ENCODE results near the gene ITSN1.

The ITSN1 gene

DNA sequence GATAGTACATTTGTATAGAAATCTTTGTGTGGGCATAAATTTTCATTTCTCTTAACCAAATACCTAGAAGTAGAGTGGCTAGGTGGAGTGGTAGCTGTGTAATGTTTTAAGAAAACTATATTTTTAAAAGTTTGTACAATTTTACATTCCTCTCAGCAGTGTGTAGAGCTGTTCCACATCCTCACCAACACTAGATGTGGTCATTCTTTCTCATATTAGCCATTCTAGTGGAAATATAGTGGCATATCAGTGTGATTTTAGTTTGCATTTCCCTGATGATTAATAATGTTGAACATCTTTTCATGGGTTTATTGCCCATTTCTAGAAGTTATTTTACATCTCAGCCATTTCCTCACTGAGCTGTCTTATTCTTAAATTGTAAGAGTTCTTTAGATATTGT, 65.5 kb downstream of the ITSN1 start:
- Histone ChIP-seq H3K9me3 (ENCODE audit: insufficient read depth, low read depth, low read length) (no peaks in the 10 kb centered on the region), H3K18ac (ENCODE audit: low read length) (no peak overlapping the region), H2BK5ac (ENCODE audit: low read depth, low read length, poor library complexity) (no peak overlapping the region), H3K27ac (ENCODE audit: low read depth, low read length) (no peak overlapping the region), H3K27me3 (ENCODE audit: insufficient read depth, low read length) (no peaks in the 10 kb centered on the region), H3K79me1 (ENCODE audit: low read length) (peaks cover 2% of the 10 kb centered on the region), H2BK12ac (ENCODE audit: low read length) (no peak overlapping the region), H2AK5ac (ENCODE audit: low read length) (no peak overlapping the region), H4K91ac (ENCODE audit: low read depth, low read length) (no peak overlapping the region), H3K4ac (ENCODE audit: low read depth, low read length) (no peak overlapping the region), H3K4me2 (ENCODE audit: low read length) (no peak overlapping the region), H3K9ac (ENCODE audit: low read length) (no peak overlapping the region), H3K4me3 (ENCODE audit: low read depth, low read length) (no peak overlapping the region), H3K36me3 (ENCODE audit: control insufficient read depth in 1 of 2, insufficient read depth in 2 of 2, low read length in 2 of 2) (peaks cover 2 to 5% of the 10 kb centered on the region in 2 experiments), H3K23ac (ENCODE audit: low read length) (no peak overlapping the region), H2AFZ (ENCODE audit: insufficient read depth, low read length, poor library complexity) (no peak overlapping the region), H4K12ac (ENCODE audit: low read depth, low read length) (no peak overlapping the region), H4K8ac (ENCODE audit: low read depth, low read length) (no peak overlapping the region), H2BK120ac (ENCODE audit: insufficient read depth, low read length, poor library complexity) (no peak overlapping the region), H3K14ac (ENCODE audit: low read length) (no peak overlapping the region), H3K79me2 (ENCODE audit: control insufficient read depth, insufficient read depth, low read length, poor library complexity) (peaks cover 2% of the 10 kb centered on the region), H3K4me1 (ENCODE audit: control insufficient read depth in 1 of 2, insufficient read depth in 2 of 2, low read length in 2 of 2) (no peaks in the 10 kb centered on the region)
- DNase-seq = no peak

GRCh38 chr21:33708874-33709273, 66.6 kb downstream of the ITSN1 start:
- no peak overlapping the region for H4K8ac ChIP-seq (ENCODE audit: low read depth, low read length)
- H2AK5ac ChIP-seq (ENCODE audit: low read length) = no peak overlapping the region
- no peaks in the 10 kb centered on the region for H3K27me3 ChIP-seq (ENCODE audit: insufficient read depth, low read length)
- no peak overlapping the region for H3K18ac ChIP-seq (ENCODE audit: low read length)
- no peak overlapping the region for H3K23ac ChIP-seq (ENCODE audit: low read length)
- no CpG with 5 or more reads among the region's 2 CpGs for WGBS (ENCODE audit: extremely low coverage, insufficient coverage, insufficient read length)
- no peak overlapping the region for H2BK12ac ChIP-seq (ENCODE audit: low read length)
- no peaks in the 10 kb centered on the region for H3K4me1 ChIP-seq (ENCODE audit: control insufficient read depth in 1 of 2, insufficient read depth in 2 of 2, low read length in 2 of 2)
- H3K4me2 ChIP-seq (ENCODE audit: low read length) = no peak overlapping the region
- H3K14ac ChIP-seq (ENCODE audit: low read length) = no peak overlapping the region
- no peak overlapping the region for H3K9ac ChIP-seq (ENCODE audit: low read length)
- no peak overlapping the region for H4K12ac ChIP-seq (ENCODE audit: low read depth, low read length)
- no peak overlapping the region for H3K4me3 ChIP-seq (ENCODE audit: low read depth, low read length)
- H3K27ac ChIP-seq (ENCODE audit: low read depth, low read length) = no peak overlapping the region
- no peak overlapping the region for H3K4ac ChIP-seq (ENCODE audit: low read depth, low read length)
- H2BK5ac ChIP-seq (ENCODE audit: low read depth, low read length, poor library complexity) = no peak overlapping the region
- peaks cover 2% of the 10 kb centered on the region for H3K79me2 ChIP-seq (ENCODE audit: control insufficient read depth, insufficient read depth, low read length, poor library complexity)
- H2BK120ac ChIP-seq (ENCODE audit: insufficient read depth, low read length, poor library complexity) = no peak overlapping the region
- H3K79me1 ChIP-seq (ENCODE audit: low read length) = peaks cover 2% of the 10 kb centered on the region
- H3K9me3 ChIP-seq (ENCODE audit: insufficient read depth, low read depth, low read length) = no peaks in the 10 kb centered on the region
- DNase-seq = no peak
- H3K36me3 ChIP-seq (ENCODE audit: control insufficient read depth in 1 of 2, insufficient read depth in 2 of 2, low read length in 2 of 2) = peaks cover 2 to 5% of the 10 kb centered on the region in 2 experiments
- no peak overlapping the region for H2AFZ ChIP-seq (ENCODE audit: insufficient read depth, low read length, poor library complexity)
- H4K91ac ChIP-seq (ENCODE audit: low read depth, low read length) = no peak overlapping the region

GRCh38 chr21:33712022-33712803, 69.9 kb downstream of the ITSN1 start:
- H3K9ac ChIP-seq (ENCODE audit: low read length) = no peak overlapping the region
- no CpG with 5 or more reads among the region's 3 CpGs for WGBS (ENCODE audit: extremely low coverage, insufficient coverage, insufficient read length)
- no peaks in the 10 kb centered on the region for H3K27me3 ChIP-seq (ENCODE audit: insufficient read depth, low read length)
- H2BK5ac ChIP-seq (ENCODE audit: low read depth, low read length, poor library complexity) = no peak overlapping the region
- H3K18ac ChIP-seq (ENCODE audit: low read length) = no peak overlapping the region
- H3K36me3 ChIP-seq (ENCODE audit: control insufficient read depth in 1 of 2, insufficient read depth in 2 of 2, low read length in 2 of 2) = peaks cover 2 to 5% of the 10 kb centered on the region in 2 experiments
- no peak overlapping the region for H3K27ac ChIP-seq (ENCODE audit: low read depth, low read length)
- no peak overlapping the region for H2BK12ac ChIP-seq (ENCODE audit: low read length)
- no peaks in the 10 kb centered on the region for H3K9me3 ChIP-seq (ENCODE audit: insufficient read depth, low read depth, low read length)
- no peak overlapping the region for H3K14ac ChIP-seq (ENCODE audit: low read length)
- no peak overlapping the region for H2BK120ac ChIP-seq (ENCODE audit: insufficient read depth, low read length, poor library complexity)
- no peak overlapping the region for H3K4me2 ChIP-seq (ENCODE audit: low read length)
- peaks cover 2 to 6% of the 10 kb centered on the region in 2 experiments for H3K4me1 ChIP-seq (ENCODE audit: control insufficient read depth in 1 of 2, insufficient read depth in 2 of 2, low read length in 2 of 2)
- H3K79me1 ChIP-seq (ENCODE audit: low read length) = peaks cover 9% of the 10 kb centered on the region
- H3K4ac ChIP-seq (ENCODE audit: low read depth, low read length) = peak overlapping the region; percentile 58
- H4K12ac ChIP-seq (ENCODE audit: low read depth, low read length) = no peak overlapping the region
- no peak overlapping the region for H4K8ac ChIP-seq (ENCODE audit: low read depth, low read length)
- no peak overlapping the region for H4K91ac ChIP-seq (ENCODE audit: low read depth, low read length)
- H3K23ac ChIP-seq (ENCODE audit: low read length) = no peak overlapping the region
- no peak overlapping the region for H2AFZ ChIP-seq (ENCODE audit: insufficient read depth, low read length, poor library complexity)
- no peak for DNase-seq
- no peak overlapping the region for H2AK5ac ChIP-seq (ENCODE audit: low read length)
- peaks cover 2% of the 10 kb centered on the region for H3K79me2 ChIP-seq (ENCODE audit: control insufficient read depth, insufficient read depth, low read length, poor library complexity)
- no peak overlapping the region for H3K4me3 ChIP-seq (ENCODE audit: low read depth, low read length)

DNA sequence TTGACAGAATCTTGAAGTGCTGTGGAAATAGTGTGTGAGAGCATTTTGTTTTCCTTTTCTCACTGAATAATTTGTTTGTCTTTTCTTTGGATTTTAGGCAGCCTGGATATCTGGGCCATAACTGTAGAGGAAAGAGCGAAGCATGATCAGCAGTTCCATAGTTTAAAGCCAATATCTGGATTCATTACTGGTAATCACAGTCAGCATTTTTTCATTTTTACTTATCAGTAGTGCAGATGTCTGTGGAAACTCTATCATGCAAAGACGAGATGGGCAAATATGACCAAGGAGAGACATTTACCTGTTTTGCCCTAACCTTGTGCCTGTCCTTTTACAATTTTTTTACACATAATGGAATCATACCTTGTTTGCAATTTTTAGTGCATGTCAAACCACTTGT, 78.8 kb downstream of the ITSN1 start:
- no peak overlapping the region for H4K91ac ChIP-seq (ENCODE audit: low read depth, low read length)
- no peak overlapping the region for H4K12ac ChIP-seq (ENCODE audit: low read depth, low read length)
- H3K27me3 ChIP-seq (ENCODE audit: insufficient read depth, low read length) = no peaks in the 10 kb centered on the region
- no peak overlapping the region for H2AK5ac ChIP-seq (ENCODE audit: low read length)
- no peak overlapping the region for H4K8ac ChIP-seq (ENCODE audit: low read depth, low read length)
- H3K4me3 ChIP-seq (ENCODE audit: low read depth, low read length) = no peak overlapping the region
- no peak overlapping the region for H2BK5ac ChIP-seq (ENCODE audit: low read depth, low read length, poor library complexity)
- no peak overlapping the region for H2AFZ ChIP-seq (ENCODE audit: insufficient read depth, low read length, poor library complexity)
- peaks cover 5% of the 10 kb centered on the region for H3K79me1 ChIP-seq (ENCODE audit: low read length)
- no peak overlapping the region for H3K23ac ChIP-seq (ENCODE audit: low read length)
- H2BK120ac ChIP-seq (ENCODE audit: insufficient read depth, low read length, poor library complexity) = no peak overlapping the region
- no peaks in the 10 kb centered on the region for H3K9me3 ChIP-seq (ENCODE audit: insufficient read depth, low read depth, low read length)
- H2BK12ac ChIP-seq (ENCODE audit: low read length) = no peak overlapping the region
- no peak overlapping the region for H3K18ac ChIP-seq (ENCODE audit: low read length)
- H3K9ac ChIP-seq (ENCODE audit: low read length) = no peak overlapping the region
- H3K4me1 ChIP-seq (ENCODE audit: control insufficient read depth in 1 of 2, insufficient read depth in 2 of 2, low read length in 2 of 2) = peaks cover 3 to 8% of the 10 kb centered on the region in 2 experiments
- peaks cover 6 to 8% of the 10 kb centered on the region in 2 experiments for H3K36me3 ChIP-seq (ENCODE audit: control insufficient read depth in 1 of 2, insufficient read depth in 2 of 2, low read length in 2 of 2)
- no peak overlapping the region for H3K4me2 ChIP-seq (ENCODE audit: low read length)
- H3K79me2 ChIP-seq (ENCODE audit: control insufficient read depth, insufficient read depth, low read length, poor library complexity) = no peaks in the 10 kb centered on the region
- no peak overlapping the region for H3K27ac ChIP-seq (ENCODE audit: low read depth, low read length)
- no peak overlapping the region for H3K4ac ChIP-seq (ENCODE audit: low read depth, low read length)
- no peak for DNase-seq
- no peak overlapping the region for H3K14ac ChIP-seq (ENCODE audit: low read length)
- WGBS (ENCODE audit: extremely low coverage, insufficient coverage, insufficient read length) = no CpG with 5 or more reads among the region's 2 CpGs
